HTR-8/SVneo (cell line): Measurements from ENCODE around the gene IQGAP3.
"Not testable (repeated sequence)": the region's sequence is repeated elsewhere in the genome, so short reads cannot be mapped to it uniquely, and the experiment has no call there.

Experiments used
- DNase-seq: peaks from one replicate; pipeline ENCODE4 v3.0.0; 2011; ENCODE audit warnings: low spot score, mixed read lengths; ENCODE audit not compliant: insufficient read length
- FAIRE-seq: peaks from 2 replicates; lab custom pipeline; 2011; peaks lifted over from hg19 to GRCh38; lab: Jason Lieb, UNC

Gene IQGAP3

DNA sequence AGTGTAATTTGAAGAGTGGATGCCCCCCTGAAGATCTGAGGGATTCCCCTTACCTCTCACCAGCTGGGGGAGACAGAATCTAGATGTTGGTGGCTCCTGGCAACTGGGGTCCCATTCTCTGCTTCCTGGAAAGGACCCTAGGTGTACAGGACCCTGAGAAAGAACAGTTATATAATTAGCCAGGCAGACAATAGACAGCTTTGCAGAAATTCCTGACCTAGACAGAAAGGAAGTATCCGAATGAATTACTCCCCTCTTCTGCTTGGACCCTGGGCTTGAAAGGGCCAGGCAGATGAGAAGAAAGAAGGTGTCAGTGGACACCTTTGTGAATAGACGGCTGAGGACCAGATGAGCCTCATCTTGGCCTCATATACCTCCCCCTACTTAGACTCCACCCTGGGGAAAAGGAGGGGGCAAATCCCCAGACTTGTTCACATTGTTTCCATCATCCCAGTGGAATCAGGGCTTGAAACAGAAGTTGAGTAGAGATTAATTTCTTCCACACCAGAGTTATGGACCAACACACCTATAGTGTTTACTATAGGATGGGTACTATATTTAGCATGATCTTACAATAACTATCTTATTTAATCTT lies 1.8 kb upstream of the IQGAP3 start:
- FAIRE-seq = no peak
- no peak for DNase-seq

DNA sequence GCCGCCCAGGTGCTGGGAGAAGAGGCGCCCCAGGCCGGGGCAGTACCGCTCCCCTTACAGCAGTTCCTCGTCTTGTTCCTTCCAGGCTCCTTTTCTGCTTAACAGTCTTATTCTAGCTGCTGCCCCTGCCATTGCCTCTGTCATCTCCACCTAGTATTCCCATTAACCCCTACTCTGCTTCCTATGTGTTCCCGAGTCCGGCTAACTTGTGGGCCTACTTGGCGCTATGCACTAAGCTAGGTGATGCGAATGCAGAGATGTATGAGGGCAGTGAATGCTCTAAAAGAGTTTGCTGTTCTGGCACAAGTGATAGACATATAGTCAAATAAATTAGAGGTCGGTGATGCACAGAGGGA lies 276 bp upstream of the IQGAP3 start:
- FAIRE-seq = no peak

DNA sequence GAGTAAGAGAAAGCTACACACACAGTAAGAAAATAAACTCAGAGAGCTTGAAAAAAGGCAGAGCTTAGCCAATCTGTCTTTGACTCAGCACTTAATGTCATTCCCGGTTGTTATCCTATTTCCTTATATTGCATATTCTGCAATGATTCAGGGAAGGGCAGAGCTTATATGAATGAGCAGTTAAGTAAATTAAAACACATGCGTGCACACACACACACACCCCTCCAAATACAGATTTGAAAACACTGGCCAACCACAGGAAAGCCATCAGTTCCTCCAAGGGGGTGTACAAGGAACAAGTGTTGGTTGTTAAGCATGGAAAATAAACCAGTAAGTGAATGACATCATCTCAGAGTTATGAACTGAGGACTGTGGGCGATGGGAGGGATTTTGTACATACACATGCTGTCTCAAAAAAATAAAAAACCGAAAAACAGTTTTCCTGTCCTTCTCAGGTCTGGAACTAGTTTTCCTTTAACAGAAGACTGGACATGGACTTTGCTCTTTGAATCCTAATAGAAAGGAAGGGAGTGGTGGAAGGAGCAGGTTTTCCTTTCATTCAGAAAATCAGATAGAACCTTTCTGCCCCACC lies 1.0 kb downstream of the IQGAP3 start:
- peak; percentile 60 for DNase-seq
- no peak for FAIRE-seq

More for the DNA sequence above, 276 bp upstream of the IQGAP3 start:
- no peak for DNase-seq

DNA sequence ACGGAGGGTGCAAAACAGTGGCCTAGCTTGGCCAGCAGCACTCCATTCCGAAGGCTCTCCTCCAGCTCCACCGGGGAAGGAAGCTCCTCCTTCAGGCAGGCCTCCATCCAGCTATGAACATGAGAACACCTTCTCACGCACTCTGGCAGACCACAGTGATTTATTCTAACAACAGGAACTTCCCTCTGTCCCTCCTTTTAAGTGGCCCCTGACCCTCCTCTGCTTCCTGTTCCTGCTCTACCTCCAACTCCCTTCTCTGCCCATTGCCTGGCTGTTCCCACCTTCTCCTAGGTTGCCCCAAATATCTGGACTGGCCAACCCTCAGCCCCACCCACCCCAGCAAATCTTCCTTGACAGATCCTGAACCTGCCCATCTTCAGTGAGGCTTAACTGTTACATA lies 5.9 kb downstream of the IQGAP3 start:
- DNase-seq (no peak), FAIRE-seq (no peak)

DNA sequence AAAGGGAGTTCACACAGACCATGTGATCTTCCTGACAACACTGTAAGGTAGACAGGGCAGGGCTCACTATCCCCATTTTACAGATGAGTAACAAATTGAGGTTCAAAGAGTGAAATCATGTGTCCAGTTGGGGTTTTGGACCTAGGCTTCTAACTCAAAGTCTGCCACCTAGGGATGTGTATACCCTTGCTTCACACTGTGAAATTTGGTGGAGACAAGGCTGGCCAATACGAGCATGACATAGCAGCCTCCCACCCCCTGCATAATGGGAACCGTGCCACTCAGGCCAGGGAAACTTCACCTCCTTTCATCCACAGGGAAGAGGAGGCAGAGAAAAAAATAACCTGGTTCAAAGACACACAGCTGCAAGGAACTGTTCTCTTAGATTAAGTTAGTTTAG lies 6.8 kb downstream of the IQGAP3 start:
- FAIRE-seq (no peak), DNase-seq (no peak)

DNA sequence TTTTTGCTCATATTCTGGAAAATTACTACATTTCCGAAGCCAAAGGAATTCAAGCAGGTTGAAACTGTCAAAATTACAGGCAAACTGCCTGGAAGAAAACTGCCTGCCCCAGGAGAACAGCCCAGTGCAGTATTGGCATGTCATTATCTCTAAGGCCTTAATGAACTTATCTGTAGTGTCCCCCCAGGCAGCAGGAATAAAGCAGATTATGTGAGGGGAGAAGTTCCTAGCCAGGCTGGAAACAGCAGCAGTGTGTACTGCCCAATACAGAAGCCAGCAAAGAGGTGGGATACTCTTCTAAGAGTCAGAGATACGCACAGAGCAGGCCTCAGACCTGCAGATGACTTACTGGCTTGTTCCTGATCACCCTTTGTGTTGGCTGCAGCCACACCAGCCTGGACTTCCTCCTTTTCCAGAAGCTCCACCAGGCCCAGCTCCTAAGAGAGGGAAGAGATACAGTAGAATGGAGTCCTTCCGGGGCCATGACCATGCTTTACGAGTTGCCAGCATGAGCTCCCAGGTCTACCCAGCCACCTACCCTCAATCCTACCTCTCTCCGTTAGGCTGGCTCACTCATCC lies 11.7 kb downstream of the IQGAP3 start:
- DNase-seq (no peak), FAIRE-seq (no peak)

DNA sequence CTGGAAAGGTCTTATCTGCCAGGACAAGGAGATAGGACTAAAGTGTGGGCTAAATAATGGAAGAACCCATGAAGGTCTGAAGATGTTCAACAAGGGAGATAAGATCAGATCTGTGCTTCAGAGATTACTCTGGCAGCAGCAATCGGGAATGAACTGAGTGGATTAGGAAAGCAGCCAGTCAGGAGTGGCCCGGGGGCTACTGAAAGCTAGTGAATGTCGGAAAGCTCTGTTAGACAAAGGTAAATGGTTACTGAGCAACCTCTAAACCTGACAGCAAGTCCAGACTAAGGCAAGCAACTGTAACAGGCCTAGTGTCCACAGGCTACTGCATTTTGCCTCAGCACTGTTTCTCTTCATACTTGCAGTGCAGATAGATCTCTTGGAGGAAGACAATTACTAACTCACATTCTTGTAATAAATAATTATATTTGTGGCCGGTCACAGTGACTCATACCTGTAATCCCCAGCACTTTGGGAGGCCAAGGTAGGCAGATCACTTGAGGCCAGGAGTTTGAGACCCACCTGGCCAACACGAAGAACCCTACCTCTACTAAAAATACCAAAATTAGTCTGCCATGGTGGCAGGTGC lies 12.5 kb downstream of the IQGAP3 start:
- FAIRE-seq = no peak
- no peak for DNase-seq

DNA sequence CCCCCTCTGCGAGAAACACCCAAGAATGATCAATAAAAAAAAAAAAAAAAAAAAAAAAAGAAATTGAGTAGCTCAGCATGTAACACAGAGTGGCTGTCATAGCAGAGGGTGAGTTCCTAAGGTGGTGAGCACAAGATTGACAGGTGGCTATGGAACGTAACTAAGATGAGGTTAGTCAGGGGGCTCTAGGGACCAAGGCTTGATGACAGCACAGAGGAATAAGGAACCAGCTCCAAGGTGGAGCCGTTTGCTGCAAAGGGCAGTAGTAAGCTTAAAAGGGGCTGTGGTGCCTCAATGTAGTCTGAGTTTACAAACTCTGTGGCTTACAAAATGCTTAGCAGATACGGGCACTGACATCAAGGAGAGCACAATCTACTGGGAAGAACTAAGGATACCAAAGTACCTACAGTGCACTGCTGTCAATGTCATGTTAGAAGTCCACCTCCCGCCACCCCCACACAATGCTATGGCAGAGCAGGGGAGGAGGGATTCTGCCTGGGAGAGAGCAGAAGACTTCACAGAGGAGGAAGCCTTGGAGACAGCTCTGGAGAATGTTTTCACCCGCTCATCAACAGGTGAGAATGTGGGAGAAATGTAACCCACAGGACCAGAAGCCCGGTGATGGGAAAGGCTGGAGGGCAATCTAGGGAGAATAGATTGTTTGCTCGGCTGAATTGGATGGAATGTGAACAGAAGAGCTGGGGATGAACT lies 13.1 kb downstream of the IQGAP3 start:
- DNase-seq (no peak), FAIRE-seq (no peak)

DNA sequence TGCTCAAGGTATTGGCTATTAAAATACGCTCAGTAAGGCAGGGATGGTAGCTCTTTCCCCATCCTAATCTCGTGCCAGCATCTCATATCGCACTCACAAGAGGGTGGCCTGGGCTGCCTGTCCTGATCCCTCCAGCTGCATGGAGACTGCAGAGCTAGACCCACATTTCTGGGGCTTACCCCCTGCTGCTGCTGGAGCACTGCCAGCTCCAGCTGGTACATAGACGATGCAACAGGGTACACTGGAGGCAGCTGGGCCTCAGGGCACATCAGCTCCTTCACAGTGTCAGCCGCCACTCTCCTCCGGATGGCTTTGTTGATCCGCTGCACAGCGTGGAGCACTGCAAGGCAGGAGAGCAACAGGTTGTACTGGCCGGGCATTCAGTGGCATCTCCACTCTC lies 16.0 kb downstream of the IQGAP3 start:
- DNase-seq (no peak), FAIRE-seq (no peak)

DNA sequence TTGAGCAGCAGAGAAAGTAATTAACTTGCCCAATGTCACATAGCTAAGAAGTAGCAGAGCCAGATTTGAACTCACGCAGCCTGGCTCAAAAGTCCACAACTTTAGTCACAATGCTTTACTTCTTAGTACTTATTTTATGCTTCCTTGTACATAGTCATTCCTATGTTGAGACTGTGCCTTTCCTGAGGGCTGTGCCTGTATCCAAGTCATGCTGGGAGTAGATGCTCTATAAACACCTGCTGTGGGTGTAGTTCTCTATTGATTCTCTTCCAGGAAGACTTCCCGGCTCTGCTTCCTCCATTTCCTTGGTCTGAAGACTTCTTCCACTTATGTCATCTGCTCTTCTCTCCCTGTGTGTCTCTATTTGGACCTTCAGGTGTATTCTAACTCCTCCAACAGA lies 16.6 kb downstream of the IQGAP3 start:
- DNase-seq (no peak), FAIRE-seq (no peak)

DNA sequence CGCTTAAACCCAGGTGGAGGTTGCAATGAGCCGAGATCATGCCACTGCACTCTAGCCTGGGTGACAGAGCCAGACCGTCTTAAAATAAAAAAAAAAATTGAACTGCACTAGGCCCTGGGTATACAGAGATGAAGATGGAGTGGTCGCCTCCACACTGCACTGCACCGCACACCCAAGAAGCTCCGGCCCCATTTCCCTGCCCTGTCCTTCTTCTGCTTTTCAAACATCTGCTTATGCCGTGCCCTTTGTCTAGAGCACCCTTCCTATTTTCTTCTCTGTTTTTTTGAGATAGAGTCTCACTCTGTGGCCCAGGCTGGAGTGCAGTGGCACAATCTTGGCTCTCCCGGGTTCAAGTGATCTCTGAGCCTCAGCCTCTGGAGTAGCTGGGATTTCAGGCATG lies 17.4 kb downstream of the IQGAP3 start:
- DNase-seq = no peak
- FAIRE-seq = no peak

DNA sequence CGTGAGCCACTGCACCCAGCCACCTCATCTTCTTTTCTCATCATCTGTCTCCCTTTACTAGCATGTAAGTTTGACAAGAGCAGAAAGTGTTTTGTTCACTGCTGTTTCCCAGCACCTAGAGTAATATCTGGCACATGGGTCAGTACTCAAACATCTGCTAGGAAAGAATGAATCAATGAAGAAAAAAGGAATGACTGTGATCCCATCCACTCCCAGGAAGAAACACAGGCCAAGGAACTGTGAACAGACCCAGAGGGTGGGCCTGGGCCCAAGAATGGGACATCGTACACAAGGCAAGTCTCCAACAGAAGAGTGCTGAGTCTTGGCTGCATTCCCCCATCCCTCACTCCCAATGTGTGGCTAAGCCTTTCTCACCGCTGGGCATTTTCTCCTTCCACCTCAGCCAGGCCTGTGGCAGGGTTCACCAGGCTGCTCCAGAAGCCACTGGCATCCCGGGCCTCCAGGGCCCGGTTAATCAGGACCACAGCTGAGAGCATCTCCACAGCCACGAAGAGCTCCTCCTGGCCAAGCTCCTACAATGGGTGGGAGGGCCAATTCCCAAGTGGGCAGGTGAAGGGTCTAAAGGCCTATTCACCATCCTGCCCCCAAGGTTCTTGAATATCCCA lies 18.4 kb downstream of the IQGAP3 start:
- DNase-seq (no peak), FAIRE-seq (no peak)

DNA sequence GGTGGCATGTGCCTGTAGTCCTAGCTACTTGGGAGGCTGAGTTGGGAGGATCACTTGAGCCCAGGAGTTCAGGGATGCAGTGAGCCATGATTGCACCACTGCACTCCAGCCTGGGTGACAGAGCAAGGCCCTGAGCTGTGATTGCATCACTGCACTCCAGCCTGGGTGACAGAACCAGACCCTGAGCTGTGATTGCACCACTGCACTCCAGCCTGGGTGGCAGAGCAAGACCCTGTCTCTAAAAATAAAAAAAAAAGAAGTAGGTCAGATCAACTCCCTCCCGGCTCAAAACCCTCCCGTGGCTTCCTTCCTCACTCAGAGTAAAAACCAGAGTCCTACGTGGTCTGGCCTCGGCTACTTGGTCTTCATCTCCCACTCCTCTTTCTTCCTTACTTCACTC lies 19.4 kb downstream of the IQGAP3 start:
- FAIRE-seq, DNase-seq: not testable (repeated sequence)

DNA sequence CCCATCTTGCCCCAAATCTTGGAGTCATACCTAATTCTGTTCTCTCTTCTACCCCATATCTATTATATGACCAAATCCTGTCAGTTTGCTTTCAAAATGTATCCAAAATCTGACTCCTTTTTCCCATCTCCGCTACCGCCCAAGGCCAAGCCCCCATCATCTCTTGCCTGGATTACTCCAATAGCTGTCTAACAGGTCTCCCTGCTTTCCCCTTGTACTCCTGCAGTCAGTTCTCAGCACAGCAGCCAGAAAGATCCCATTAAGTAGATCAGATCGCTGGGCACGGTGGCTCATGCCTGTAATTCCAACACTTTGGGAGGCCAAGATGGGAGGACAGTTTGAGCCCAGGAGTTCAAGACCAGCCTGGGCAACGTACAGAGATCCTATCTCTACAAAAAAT lies 19.8 kb downstream of the IQGAP3 start:
- FAIRE-seq = no peak
- no peak for DNase-seq

DNA sequence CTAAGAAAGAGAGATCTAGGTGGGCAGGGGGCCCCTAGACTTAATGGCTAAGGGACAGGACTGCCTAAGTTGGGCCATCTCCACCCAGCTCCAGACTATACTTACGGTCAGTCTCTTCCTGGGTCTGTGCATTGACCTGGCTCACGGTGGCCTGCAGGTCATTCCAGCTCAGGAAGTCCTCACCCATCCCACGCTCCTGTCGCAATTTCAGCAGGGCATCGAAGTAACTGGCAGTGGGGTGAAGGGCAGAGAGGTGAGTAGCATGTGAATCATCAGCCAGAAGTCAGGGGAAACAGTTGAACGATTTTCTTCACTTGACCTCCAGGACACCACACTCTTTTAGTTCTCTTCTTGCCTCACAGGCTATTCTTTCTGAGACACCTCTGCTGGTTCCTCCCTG lies 20.5 kb downstream of the IQGAP3 start:
- DNase-seq = no peak
- FAIRE-seq = no peak

DNA sequence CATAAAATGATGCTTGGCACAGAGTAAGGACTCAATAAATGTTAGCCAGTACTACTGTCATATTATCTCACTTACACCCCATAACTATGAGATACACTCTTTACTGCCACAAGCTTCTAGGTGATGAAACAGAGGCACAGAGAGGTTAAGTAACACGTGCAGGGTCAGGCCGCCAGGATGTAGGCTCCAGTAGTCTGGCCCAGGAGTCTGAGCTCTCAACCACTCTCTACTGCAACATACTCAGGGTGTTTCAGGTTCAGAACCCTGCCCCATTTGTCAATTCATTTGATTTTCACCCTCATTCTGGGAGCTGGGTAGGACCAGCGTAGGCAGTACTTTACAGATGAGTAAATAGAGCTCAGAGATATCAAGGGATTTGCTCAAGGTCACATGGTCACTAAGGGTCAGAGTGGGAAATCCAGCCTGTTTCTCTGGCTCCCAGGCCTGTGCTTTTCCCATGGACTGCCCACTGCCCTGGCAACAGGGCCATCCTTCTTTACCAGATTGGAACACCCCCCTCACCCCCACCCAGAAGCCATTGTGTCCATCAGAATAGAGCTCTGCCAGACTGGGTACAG lies 21.2 kb downstream of the IQGAP3 start:
- FAIRE-seq (no peak), DNase-seq (no peak)

DNA sequence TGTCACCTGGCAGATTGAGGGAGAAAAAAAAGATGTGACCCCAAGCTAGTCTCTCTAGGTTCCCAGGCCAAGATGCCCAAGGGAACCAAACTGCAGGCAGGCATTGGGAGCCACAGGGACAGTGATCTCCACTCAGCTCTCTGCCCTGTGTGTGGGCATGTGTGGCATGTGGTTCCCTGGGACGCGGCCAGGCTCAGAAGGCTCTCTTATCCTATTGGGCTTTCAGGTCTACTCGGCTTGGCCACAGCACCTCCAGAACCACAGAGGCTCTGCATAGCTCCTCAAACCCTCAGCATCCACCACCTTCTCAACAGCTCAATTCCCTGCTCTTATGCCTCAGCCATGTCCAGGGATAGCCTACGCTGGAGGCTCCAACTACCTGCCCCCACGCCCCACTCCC lies 22.0 kb downstream of the IQGAP3 start:
- no peak for FAIRE-seq
- DNase-seq = no peak

DNA sequence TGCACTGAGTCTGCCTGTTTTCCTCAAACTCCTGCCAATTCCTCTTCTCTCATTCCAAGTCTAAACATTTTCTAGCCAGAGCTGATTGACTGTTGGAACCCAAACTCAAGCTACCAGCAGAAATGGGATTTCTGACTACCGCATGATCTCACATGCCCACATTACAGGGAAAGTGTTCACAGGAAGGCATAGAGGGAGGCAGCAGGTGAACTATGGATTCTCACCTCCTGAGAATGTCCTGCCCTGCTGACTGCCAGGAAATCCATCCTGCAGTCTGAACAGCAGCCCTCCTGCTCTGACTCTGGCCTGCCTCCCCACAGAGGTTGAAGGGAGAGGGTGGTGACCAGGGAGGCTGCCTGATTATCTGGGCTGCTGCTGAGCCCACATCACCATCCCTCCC lies 22.5 kb downstream of the IQGAP3 start:
- no peak for DNase-seq
- FAIRE-seq = no peak

DNA sequence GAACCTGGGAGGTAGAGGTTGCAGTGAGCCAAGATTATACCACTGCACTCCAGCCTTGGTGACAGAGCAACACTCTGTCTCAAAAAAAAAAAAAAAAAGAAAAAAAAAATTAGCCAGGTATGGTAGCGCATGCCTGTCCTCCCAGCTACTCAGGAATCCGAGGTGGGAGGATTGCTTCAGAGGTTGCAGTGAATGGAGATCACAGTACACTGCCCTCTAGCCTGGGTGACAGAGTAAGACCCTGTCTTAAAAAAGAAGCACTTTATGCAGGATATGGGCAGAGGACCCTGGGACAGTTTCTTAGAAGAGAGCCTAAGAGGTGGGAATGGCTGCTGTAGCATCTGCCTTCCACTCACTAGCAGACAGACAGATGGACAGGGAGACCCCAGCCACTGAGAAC lies 23.0 kb downstream of the IQGAP3 start:
- no peak for DNase-seq
- FAIRE-seq = no peak

DNA sequence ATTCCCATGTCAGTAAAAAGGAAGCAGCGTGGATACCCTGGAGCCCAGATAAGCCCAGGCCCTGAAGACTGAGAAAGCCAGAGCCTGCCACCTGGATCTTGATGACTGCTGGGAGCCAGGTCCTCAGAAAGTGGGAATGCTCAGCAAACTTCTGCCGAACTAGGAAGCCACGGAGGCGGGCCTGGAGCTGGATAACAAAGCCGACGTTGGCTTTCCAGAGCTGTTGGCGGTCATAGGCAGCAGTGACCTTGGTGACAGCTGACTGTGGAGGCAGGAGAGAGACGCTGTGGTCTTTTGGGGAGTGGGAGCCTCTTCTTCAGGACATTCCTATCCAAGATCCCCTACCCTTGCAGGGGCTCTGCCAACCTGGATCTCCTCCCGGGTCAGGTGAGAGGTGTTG lies 24.4 kb downstream of the IQGAP3 start:
- DNase-seq (no peak), FAIRE-seq (no peak)
